Right lobe of liver (tissue), 6 donors: ENCODE data around the gene MAST2. TPM values are rescaled to one million over a fixed set of nuclear protein-coding genes. Genes with fewer than 3 reads are reported as not detected.

Experiments
- ATAC-seq, 4 donors: fragments of 200-7000 bp; cut with Tn5 transposase; one replicate each; pipeline ENCODE4 v1.9.1; 2020; ENCODE audit warnings: mild to moderate bottlenecking in 4 of 4, moderate library complexity in 4 of 4
- DNase-seq, 3 donors: peaks; one replicate each; pipeline ENCODE4 v3.0.0-alpha.2; 2020
- H3K27ac ChIP-seq, 3 donors: fragments of 200-600 bp; one replicate each; pipeline ENCODE4 v1.8.0; 2022
- H3K27me3 ChIP-seq, 2 donors: fragments of 200-600 bp; one replicate each; pipeline ENCODE4 v1.8.0; 2022
- H3K36me3 ChIP-seq, 4 donors: fragments of 200-600 bp; sonication (generic) in 1 of 4; one replicate each; pipeline versions ENCODE4 v1.5.1 to v1.8.0; 2017 to 2022; ENCODE audit warnings: control low read depth in 1 of 4
- H3K4me1 ChIP-seq, 4 donors: fragments of 200-600 bp; sonication (generic) in 1 of 4; one replicate each; pipeline versions ENCODE4 v1.5.1 to v1.8.0; 2017 to 2022; ENCODE audit warnings: control low read depth in 1 of 4
- H3K4me3 ChIP-seq, 3 donors: fragments of 200-600 bp; one replicate each; pipeline ENCODE4 v1.8.0; 2022
- H3K9me3 ChIP-seq, 4 donors: fragments of 200-600 bp; sonication (generic) in 1 of 4; one replicate each; pipeline versions ENCODE4 v1.5.1 to v1.8.0; 2017 to 2022; ENCODE audit warnings: control low read depth in 1 of 4
- POLR2A ChIP-seq: fragments of 450-650 bp; IDR thresholded peaks from one replicate; pipeline ENCODE4 v1.6.1; 2017; ENCODE audit warnings: antibody characterized with exemption, mild to moderate bottlenecking
- WGBS: methylation state at CpG from one replicate; pipeline ENCODE4 v1.1.6; 2018; ENCODE audit warnings: low coverage, low lambda C conversion rate; ENCODE audit not compliant: insufficient coverage; ENCODE audit errors: missing lambda C conversion rate; 5-methylcytosine and 5-hydroxymethylcytosine counted together
- intact Hi-C, 2 donors: fragments of 100-400 bp; cut with DNase I; formaldehyde crosslinking; loops; one replicate each; pipeline versions ENCODE4 v1.11.2 to v1.14.1; 2022
- total RNA-seq, 6 experiments: library from RNA; depleted of rRNA in 2 of 6; stranded (reverse); fragments of >200 nt in 2 of 6; fragmentation: NEBNext Ultra II Directional in 3 of 6; extraction: Animal tissue kit (Norgen Biotek cat#: 25700) in 3 of 6; gene quantifications; one replicate each; pipeline versions ENCODE4 v1.1.0 to v1.2.4, GENCODE V29; 2016 to 2023
- TF ChIP-seq, protein P1 (sequence below), 4 donors: fragments of 200-600 bp in 3 of 4; fragments of 450-650 bp in 1 of 4; IDR thresholded peaks; one replicate each; pipeline versions ENCODE4 v1.5.1 to v1.8.0; 2016 to 2022; ENCODE audit warnings: antibody characterized with exemption in 4 of 4, mild to moderate bottlenecking in 2 of 4
- donor health status: DM: no; HTN: yes; CAD: no.
- donor health status: DM: no; HTN: no; CAD: no.
- donor health status: DM: no; HTN: no; CAD: no.
- donor health status: DM: no; HTN: yes; CAD: no.
- donor health status: DM: no; HTN: yes; CAD: no.

MAST2 gene
- total RNA-seq, 6 experiments from 2014 or later = 9.9 to 14.9 (median 12.3) TPM

DNA sequence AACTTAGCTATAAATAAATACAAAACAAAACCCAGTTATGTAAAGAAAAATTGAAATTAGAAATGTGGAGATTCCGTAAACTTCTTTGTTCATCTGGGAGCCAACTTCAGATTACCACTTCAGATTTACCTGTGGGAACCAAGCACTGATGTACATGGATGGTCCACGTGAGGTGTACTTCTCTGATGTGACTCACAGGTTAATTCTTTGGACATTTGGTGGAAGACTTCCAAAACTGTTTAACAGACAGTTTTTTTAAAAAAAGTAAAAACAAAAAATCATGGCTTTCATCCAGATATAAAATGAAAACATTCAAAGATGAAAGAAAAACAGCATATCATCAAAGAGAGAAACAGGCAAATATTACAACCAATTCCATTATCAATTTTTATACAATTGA is 92.0 kb downstream of the MAST2 start:
- no peak overlapping the region for H3K27ac ChIP-seq
- TF ChIP-seq POLR2A = no peak
- TF ChIP-seq, protein P1, sequence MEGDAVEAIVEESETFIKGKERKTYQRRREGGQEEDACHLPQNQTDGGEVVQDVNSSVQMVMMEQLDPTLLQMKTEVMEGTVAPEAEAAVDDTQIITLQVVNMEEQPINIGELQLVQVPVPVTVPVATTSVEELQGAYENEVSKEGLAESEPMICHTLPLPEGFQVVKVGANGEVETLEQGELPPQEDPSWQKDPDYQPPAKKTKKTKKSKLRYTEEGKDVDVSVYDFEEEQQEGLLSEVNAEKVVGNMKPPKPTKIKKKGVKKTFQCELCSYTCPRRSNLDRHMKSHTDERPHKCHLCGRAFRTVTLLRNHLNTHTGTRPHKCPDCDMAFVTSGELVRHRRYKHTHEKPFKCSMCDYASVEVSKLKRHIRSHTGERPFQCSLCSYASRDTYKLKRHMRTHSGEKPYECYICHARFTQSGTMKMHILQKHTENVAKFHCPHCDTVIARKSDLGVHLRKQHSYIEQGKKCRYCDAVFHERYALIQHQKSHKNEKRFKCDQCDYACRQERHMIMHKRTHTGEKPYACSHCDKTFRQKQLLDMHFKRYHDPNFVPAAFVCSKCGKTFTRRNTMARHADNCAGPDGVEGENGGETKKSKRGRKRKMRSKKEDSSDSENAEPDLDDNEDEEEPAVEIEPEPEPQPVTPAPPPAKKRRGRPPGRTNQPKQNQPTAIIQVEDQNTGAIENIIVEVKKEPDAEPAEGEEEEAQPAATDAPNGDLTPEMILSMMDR (IDR thresholded peaks at IDR 0.05) = no peak
- no peak overlapping the region for H3K4me3 ChIP-seq
- no peaks in the 10 kb centered on the region for H3K27me3 ChIP-seq
- H3K36me3 ChIP-seq = no peaks in the 10 kb centered on the region
- DNase-seq = no peak
- H3K4me1 ChIP-seq = peaks cover 0 to 20% (median 5%) of the 10 kb centered on the region in 4 donors
- ATAC-seq = no peak
- H3K9me3 ChIP-seq = no peaks in the 10 kb centered on the region
- intact Hi-C loops = no loop called here
- WGBS = 91% methylated on average over 2 of the region's 2 CpGs

DNA sequence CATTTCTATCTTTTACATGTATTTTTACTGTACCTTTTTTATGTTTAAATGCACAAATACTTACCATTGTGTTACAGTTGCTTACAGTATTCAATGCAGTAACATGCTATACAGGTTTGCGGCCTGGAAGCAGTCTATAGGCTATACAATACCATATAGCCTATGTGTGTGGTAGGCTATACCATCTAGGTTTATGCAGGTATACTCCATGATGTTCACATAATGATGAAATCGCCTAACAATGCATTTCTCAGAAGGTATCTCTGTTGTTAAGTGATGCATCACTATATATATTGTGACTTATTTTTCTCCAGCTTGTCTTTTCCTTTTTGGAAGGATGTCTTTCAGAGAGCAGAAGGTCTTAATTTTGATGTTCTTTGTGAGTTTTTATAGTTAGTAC is 103.5 kb downstream of the MAST2 start:
- WGBS = 96% methylated on average over 2 of the region's 2 CpGs
- TF ChIP-seq, protein P1 (IDR thresholded peaks at IDR 0.05) = no peak
- no peak for TF ChIP-seq POLR2A
- Histone ChIP-seq H3K27ac (no peak overlapping the region), H3K36me3 (no peaks in the 10 kb centered on the region), H3K4me3 (no peak overlapping the region), H3K4me1 (no peaks in the 10 kb centered on the region), H3K9me3 (no peaks in the 10 kb centered on the region), H3K27me3 (no peaks in the 10 kb centered on the region)
- ATAC-seq (no peak), DNase-seq (no peak)
- intact Hi-C loops = no loop called here

DNA sequence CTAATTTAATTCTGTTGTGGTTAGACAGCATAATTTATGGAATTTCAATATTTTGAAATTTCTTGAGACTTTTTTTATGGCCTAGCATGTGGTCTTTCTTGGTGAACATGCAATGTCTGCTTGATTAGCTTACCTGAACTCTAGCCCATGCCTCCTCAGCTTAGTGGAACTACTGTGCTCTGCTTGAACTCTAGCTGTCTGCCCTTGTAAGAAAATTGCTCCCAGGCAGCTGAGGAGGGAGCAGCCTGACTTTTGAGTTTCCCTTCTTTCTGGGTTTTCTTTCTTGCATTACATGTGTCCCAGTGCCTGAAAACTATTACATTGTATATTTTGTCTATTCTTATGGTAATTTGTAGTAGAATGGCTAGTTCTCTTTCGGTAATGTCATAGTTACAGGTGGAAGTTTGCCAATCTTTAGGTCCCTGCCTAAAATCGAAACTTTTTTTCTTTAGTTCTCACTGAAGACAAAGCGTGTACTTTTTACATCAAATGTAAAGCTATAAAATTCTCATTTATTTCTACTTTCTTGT is 105.3 kb downstream of the MAST2 start:
- WGBS = 70% methylated on average over 3 of the region's 3 CpGs
- Histone ChIP-seq H3K4me3 (no peak overlapping the region), H3K27me3 (no peaks in the 10 kb centered on the region), H3K36me3 (no peaks in the 10 kb centered on the region), H3K9me3 (no peaks in the 10 kb centered on the region), H3K27ac (no peak overlapping the region), H3K4me1 (no peaks in the 10 kb centered on the region)
- DNase-seq = no peak
- TF ChIP-seq, protein P1 (IDR thresholded peaks at IDR 0.05) = no peak
- TF ChIP-seq POLR2A = no peak
- no peak for ATAC-seq
- intact Hi-C loops = no loop called here

DNA sequence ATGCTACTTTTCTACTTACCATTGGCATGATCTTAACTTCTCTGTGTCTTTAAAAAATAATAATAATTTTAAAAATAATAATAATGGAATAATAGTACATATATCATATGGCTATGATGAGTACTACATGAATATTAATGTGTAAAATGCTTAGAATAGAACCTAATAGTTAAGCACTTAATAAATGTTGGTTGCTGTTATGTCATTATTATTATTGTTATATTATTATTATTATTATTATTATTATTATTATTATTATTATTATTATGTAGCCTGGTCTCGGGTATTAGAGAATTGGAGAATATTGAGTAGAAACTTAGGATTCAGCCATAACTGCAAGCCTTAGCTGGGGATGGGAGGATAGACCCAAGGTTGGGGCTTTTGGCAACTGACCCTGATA is 108.2 kb downstream of the MAST2 start:
- Histone ChIP-seq H3K9me3 (no peaks in the 10 kb centered on the region), H3K36me3 (no peaks in the 10 kb centered on the region), H3K27ac (no peak overlapping the region), H3K4me3 (no peak overlapping the region), H3K27me3 (no peaks in the 10 kb centered on the region), H3K4me1 (no peaks in the 10 kb centered on the region)
- no peak for DNase-seq
- ATAC-seq = no peak
- intact Hi-C loops = no loop called here
- 100% methylated on average over 1 of the region's 1 CpG for WGBS
- no peak for TF ChIP-seq POLR2A
- TF ChIP-seq, protein P1 (IDR thresholded peaks at IDR 0.05) = no peak

DNA sequence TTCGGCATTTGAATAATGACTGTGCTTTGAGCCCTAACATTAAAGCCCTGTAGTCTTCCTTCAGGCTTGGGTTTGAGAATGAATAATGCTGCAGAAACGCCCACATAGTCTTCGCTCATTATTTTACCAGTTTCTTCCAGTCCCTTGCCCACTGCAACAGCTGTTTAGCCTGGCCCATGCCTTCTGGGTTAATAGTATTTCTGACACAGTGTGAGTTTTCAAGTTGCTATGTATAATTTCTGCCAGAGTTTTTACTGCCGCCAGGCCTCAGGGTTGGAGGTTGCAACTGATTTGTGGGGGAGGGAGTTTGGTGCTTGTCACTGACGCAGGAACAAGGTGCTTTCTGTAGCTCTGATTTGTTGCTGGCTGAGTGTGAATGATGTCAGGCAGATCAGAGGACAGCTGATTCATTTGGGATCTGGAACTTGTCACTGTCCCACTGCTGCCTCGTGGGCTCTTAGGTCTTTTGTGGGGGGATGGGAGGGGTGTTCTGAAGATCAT is 109.8 kb downstream of the MAST2 start:
- no peak for TF ChIP-seq POLR2A
- TF ChIP-seq, protein P1 (IDR thresholded peaks at IDR 0.05) = no peak
- no peak overlapping the region for H3K4me3 ChIP-seq
- intact Hi-C loops = no loop called here
- no peak overlapping the region for H3K27ac ChIP-seq
- ATAC-seq (peak in 1 of 4 donors; percentile 28), DNase-seq (no peak)
- no peaks in the 10 kb centered on the region for H3K4me1 ChIP-seq
- no peaks in the 10 kb centered on the region for H3K9me3 ChIP-seq
- H3K36me3 ChIP-seq = no peaks in the 10 kb centered on the region
- no peaks in the 10 kb centered on the region for H3K27me3 ChIP-seq
- WGBS = 72% methylated on average over 6 of the region's 6 CpGs
